Ascending aorta (tissue), 2 donors: ENCODE measurements around the gene ST8SIA5. TPM values are rescaled to one million over a fixed set of nuclear protein-coding genes. Genes with fewer than 3 reads are reported as not detected.

Experiments used
- DNase-seq, 2 donors: peaks; one replicate each; pipeline ENCODE4 v3.0.0-alpha.2; 2019; ENCODE audit warnings: low spot score in 2 of 2
- H3K27ac ChIP-seq, 2 donors: fragments of 200-600 bp; sonication (generic); one replicate each; pipeline ENCODE4 v1.5.1; 2016 to 2017; ENCODE audit warnings: mild to moderate bottlenecking in 1 of 2
- H3K27me3 ChIP-seq: fragments of 200-600 bp; sonication (generic); one replicate; pipeline ENCODE4 v1.5.1; 2017
- H3K36me3 ChIP-seq, 2 donors: fragments of 200-600 bp; sonication (generic); one replicate each; pipeline ENCODE4 v1.5.1; 2016
- H3K4me1 ChIP-seq, 2 donors: fragments of 200-600 bp; sonication (generic); one replicate each; pipeline ENCODE4 v1.5.1; 2016 to 2017; ENCODE audit warnings: mild to moderate bottlenecking in 1 of 2
- H3K4me3 ChIP-seq, 2 donors: fragments of 200-600 bp; sonication (generic); one replicate each; pipeline ENCODE4 v1.5.1; 2016 to 2017; ENCODE audit warnings: mild to moderate bottlenecking in 1 of 2
- H3K9me3 ChIP-seq, 2 donors: fragments of 200-600 bp; sonication (generic); one replicate each; pipeline ENCODE4 v1.5.1; 2016
- intact Hi-C: fragments of 100-400 bp; cut with DNase I; formaldehyde crosslinking; loops from one replicate; pipeline ENCODE4 v1.15.1; 2023
- total RNA-seq: library from RNA; depleted of rRNA; stranded (reverse); fragments of >200 nt; gene quantifications from one replicate; pipeline ENCODE4 v1.1.0, GENCODE V29; 2016
- TF ChIP-seq, protein P1 (sequence below), 3 experiments: fragments of 200-600 bp in 2 of 3; fragments of 450-650 bp in 1 of 3; sonication (generic) in 2 of 3; IDR thresholded peaks; one replicate each; pipeline ENCODE4 v1.5.1; 2016 to 2019; ENCODE audit warnings: antibody characterized with exemption in 3 of 3, mild to moderate bottlenecking in 1 of 3, moderate library complexity in 1 of 3

Gene ST8SIA5
- total RNA-seq, 1 donor from 2014 or later: 0.11 TPM

DNA sequence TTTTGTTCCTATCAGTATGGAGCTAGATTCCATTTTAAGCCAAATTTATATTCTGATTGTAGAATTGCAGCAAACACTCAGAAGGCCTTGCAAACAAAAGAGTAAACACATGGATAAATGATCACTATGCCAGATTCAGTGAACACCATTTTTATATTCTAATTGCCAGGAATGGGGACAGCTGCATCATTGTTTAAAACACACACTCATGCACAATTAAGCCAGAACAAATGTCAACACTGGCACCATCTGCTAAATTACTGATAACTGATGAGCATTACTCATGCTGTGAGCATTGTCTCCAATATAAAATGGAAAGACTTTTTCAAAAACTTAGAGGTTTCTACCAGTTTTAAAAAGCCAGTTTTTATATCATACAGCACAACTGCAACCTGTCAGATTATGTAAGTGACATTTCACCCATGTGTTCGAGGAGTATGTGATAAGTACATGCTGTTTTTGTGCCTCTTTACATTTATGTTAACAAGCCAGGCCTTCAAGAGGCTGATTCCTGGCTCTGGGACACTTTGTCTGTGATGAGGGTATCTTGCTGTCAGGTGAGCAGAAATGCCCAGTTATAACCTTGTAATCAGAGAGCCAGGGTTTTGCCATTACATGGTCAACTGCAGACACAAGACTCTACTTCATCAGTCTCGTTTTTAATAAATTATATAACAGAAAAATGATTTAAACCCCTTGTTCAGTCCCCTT is 4.4 kb upstream of the ST8SIA5 start:
- Histone ChIP-seq H3K9me3 (no peaks in the 10 kb centered on the region), H3K36me3 (no peaks in the 10 kb centered on the region), H3K27me3 (peaks cover 6% of the 10 kb centered on the region), H3K4me1 (peaks cover 0 to 3% of the 10 kb centered on the region in 2 donors), H3K4me3 (no peak overlapping the region), H3K27ac (no peak overlapping the region)
- TF ChIP-seq, protein P1, sequence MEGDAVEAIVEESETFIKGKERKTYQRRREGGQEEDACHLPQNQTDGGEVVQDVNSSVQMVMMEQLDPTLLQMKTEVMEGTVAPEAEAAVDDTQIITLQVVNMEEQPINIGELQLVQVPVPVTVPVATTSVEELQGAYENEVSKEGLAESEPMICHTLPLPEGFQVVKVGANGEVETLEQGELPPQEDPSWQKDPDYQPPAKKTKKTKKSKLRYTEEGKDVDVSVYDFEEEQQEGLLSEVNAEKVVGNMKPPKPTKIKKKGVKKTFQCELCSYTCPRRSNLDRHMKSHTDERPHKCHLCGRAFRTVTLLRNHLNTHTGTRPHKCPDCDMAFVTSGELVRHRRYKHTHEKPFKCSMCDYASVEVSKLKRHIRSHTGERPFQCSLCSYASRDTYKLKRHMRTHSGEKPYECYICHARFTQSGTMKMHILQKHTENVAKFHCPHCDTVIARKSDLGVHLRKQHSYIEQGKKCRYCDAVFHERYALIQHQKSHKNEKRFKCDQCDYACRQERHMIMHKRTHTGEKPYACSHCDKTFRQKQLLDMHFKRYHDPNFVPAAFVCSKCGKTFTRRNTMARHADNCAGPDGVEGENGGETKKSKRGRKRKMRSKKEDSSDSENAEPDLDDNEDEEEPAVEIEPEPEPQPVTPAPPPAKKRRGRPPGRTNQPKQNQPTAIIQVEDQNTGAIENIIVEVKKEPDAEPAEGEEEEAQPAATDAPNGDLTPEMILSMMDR (IDR thresholded peaks at IDR 0.05): no peak
- DNase-seq: no peak
- intact Hi-C loops: no loop called here

DNA sequence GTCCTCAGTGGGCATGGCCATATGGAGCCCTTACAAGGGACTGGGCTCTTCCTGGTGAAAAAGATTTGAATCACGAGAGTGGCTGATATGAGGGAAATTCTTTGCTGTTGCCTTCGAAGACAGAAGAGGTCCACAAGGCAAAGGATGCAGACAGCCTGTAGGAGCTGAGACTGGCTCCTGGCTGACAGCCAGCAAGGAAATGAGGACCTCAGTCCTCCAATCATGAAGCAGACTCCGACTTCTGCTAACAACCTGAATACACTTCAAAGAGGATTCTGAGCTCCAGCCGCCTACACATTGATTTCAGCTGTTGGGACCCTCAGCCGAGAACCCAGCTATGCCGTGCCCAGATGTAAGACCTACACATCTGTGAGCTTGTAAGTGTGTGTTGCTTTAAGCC is 3.0 kb upstream of the ST8SIA5 start:
- H3K4me3 ChIP-seq: no peak overlapping the region
- no peak overlapping the region for H3K27ac ChIP-seq
- TF ChIP-seq, protein P1 (IDR thresholded peaks at IDR 0.05): no peak
- no peaks in the 10 kb centered on the region for H3K9me3 ChIP-seq
- intact Hi-C loops: no loop called here
- DNase-seq: no peak
- no peaks in the 10 kb centered on the region for H3K36me3 ChIP-seq
- peaks cover 6% of the 10 kb centered on the region for H3K27me3 ChIP-seq
- peaks cover 0 to 3% of the 10 kb centered on the region in 2 donors for H3K4me1 ChIP-seq

DNA sequence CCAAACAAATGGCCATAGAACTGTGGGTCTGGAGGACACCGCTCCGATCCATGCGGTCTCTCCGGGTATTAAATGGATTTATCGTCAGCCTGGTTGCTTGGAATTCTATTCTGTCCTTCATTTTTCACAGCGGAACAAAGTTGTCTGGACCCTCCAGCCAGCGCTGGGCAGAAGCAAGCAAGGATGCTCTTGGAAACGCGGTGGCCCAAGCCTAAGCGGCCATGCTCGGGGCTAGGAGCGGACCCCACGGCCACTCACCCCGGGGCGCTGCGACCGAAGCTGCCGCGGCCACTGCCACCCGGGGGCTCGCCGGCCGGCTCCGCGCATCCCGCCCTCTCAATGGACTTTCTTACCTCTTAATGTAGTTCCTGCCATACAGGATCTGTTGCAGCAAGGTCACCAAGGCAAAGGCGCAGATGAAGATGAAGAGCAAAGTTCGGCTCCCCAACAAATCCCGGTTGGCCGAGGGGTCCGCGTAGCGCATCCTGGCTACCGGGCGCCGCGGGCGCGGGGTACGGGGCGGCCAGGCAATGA is 761 bp downstream of the ST8SIA5 start:
- H3K27me3 ChIP-seq: peaks cover 6% of the 10 kb centered on the region
- H3K36me3 ChIP-seq: no peaks in the 10 kb centered on the region
- peak overlapping the region; percentile 50 to 51 for H3K4me3 ChIP-seq
- H3K27ac ChIP-seq: no peak overlapping the region
- peaks cover 0 to 3% of the 10 kb centered on the region in 2 donors for H3K4me1 ChIP-seq
- TF ChIP-seq, protein P1 (IDR thresholded peaks at IDR 0.05): no peak
- H3K9me3 ChIP-seq: no peaks in the 10 kb centered on the region
- no peak for DNase-seq
- intact Hi-C loops: no loop called here

GRCh38 chr18:46755315-46756024 is 1.4 kb downstream of the ST8SIA5 start:
- no peaks in the 10 kb centered on the region for H3K36me3 ChIP-seq
- no peak for DNase-seq
- intact Hi-C loops: no loop called here
- peaks cover 0 to 3% of the 10 kb centered on the region in 2 donors for H3K4me1 ChIP-seq
- TF ChIP-seq, protein P1 (IDR thresholded peaks at IDR 0.05): no peak
- no peak overlapping the region for H3K27ac ChIP-seq
- H3K4me3 ChIP-seq: peak overlapping the region in 1 of 2 donors; percentile 51
- no peaks in the 10 kb centered on the region for H3K9me3 ChIP-seq
- H3K27me3 ChIP-seq: peaks cover 6% of the 10 kb centered on the region

DNA sequence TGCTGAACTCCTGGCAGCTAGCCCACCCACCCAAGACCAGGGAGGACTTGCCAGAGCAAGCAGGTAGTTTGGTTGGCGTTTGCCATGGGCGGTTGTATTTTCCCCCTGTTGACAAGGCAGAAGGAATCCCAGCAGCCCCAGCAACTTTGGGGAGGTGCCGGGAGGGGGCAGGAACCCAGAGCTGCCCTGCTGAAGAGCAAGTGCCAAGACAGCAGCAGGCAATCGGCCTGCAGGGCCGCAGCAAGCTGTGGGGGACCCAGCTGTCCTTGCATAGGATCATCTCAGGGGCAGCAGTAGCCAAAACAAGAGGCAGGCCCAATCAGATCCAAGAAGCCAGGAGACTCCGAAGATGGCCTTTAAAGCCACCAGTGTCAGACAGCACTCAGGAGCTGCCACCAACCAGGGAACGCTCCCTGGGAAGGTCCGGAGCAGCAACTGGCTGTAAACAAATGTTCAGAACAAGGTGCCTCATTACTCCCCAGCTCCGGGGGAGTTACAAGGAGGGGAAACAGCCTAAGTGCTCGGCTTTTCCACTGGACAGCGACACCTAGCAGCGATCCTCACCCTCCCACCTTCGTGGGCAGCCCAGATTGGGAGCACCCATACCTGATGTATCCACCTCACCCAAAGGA is 2.1 kb downstream of the ST8SIA5 start:
- intact Hi-C loops: no loop called here
- TF ChIP-seq, protein P1 (IDR thresholded peaks at IDR 0.05): no peak
- Histone ChIP-seq H3K4me1 (peaks cover 0 to 3% of the 10 kb centered on the region in 2 donors), H3K27me3 (peaks cover 6% of the 10 kb centered on the region), H3K9me3 (no peaks in the 10 kb centered on the region), H3K27ac (no peak overlapping the region), H3K4me3 (no peak overlapping the region), H3K36me3 (no peaks in the 10 kb centered on the region)
- no peak for DNase-seq
